ENCODE data around the gene CALCOCO1. TPM values are rescaled to one million over a fixed set of nuclear protein-coding genes. Genes with fewer than 3 reads are reported as not detected.

The CALCOCO1 gene
- total RNA-seq, 2 experiments from 2014 or later, result 12.8 to 25.1 TPM

- no peak overlapping the region for H2AFZ ChIP-seq (ENCODE audit: low read length)
- H3K27ac ChIP-seq (ENCODE audit: low read depth, low read length, poor library complexity, severe bottlenecking), result no peak overlapping the region
- H4K20me1 ChIP-seq (ENCODE audit: insufficient read depth, low read length), result no peaks in the 10 kb centered on the region
- DNase-seq (ENCODE audit: low spot score), result no peak
- ChIA-PET CTCF (ENCODE audit: unreplicated experiment) (no interaction called here), POLR2A (no interaction called here)
- no peaks in the 10 kb centered on the region for H3K9me2 ChIP-seq (ENCODE audit: insufficient read depth, low read length)
- no peaks in the 10 kb centered on the region for H3K9me3 ChIP-seq (ENCODE audit: low read length)
- no peaks in the 10 kb centered on the region for H3K36me3 ChIP-seq (ENCODE audit: insufficient read depth, low read length)
- TF ChIP-seq EZH2phosphoT487 (IDR thresholded peaks at IDR 0.05; ENCODE audit: borderline replicate concordance, low read depth, low read length), result no peak
- H3K4me2 ChIP-seq (ENCODE audit: low read length), result no peak overlapping the region
- intact Hi-C loops (cut with micrococcal nuclease; ENCODE audit: unreplicated experiment), result no loop called here
- no TSS peak for BruUV-seq (replicated peaks)
- no peaks in the 10 kb centered on the region for H3K4me1 ChIP-seq (ENCODE audit: insufficient read depth, low read length, poor library complexity, severe bottlenecking)
- H3K79me2 ChIP-seq (ENCODE audit: insufficient read depth, low read depth, low read length), result no peaks in the 10 kb centered on the region
- H3K4me3 ChIP-seq (ENCODE audit: low read depth, low read length, poor library complexity, severe bottlenecking), result no peak overlapping the region
Measured at GRCh38 chr12:53712059-53712643, 15.1 kb downstream of the CALCOCO1 start.

GRCh38 chr12:53710091-53710490 lies 17.2 kb downstream of the CALCOCO1 start:
- intact Hi-C loops (cut with micrococcal nuclease; ENCODE audit: unreplicated experiment), result no loop called here
- no peaks in the 10 kb centered on the region for H3K4me1 ChIP-seq (ENCODE audit: insufficient read depth, low read length, poor library complexity, severe bottlenecking)
- H3K9me3 ChIP-seq (ENCODE audit: low read length), result no peaks in the 10 kb centered on the region
- no peak for TF ChIP-seq EZH2phosphoT487 (IDR thresholded peaks at IDR 0.05; ENCODE audit: borderline replicate concordance, low read depth, low read length)
- TF ChIP-seq CTCF (conservative IDR thresholded peaks at IDR 0.05; ENCODE audit: low read length), result no peak
- ChIA-PET POLR2A (interaction anchor here (0.6 kb wide), 1 partner anchor 463 kb away, joined by 3 read pairs; no protein-coding TSS in a partner anchor), CTCF (ENCODE audit: unreplicated experiment) (no interaction called here)
- H2AFZ ChIP-seq (ENCODE audit: low read length), result no peak overlapping the region
- H3K9me2 ChIP-seq (ENCODE audit: insufficient read depth, low read length), result no peaks in the 10 kb centered on the region
- no peak overlapping the region for H3K27ac ChIP-seq (ENCODE audit: low read depth, low read length, poor library complexity, severe bottlenecking)
- no peaks in the 10 kb centered on the region for H3K79me2 ChIP-seq (ENCODE audit: insufficient read depth, low read depth, low read length)
- DNase-seq (ENCODE audit: low spot score), result no peak
- no peaks in the 10 kb centered on the region for H3K36me3 ChIP-seq (ENCODE audit: insufficient read depth, low read length)
- no peak overlapping the region for H3K4me3 ChIP-seq (ENCODE audit: low read depth, low read length, poor library complexity, severe bottlenecking)
- BruUV-seq (replicated peaks), result no TSS peak
- no peak overlapping the region for H3K4me2 ChIP-seq (ENCODE audit: low read length)
- H4K20me1 ChIP-seq (ENCODE audit: insufficient read depth, low read length), result no peaks in the 10 kb centered on the region

DNA sequence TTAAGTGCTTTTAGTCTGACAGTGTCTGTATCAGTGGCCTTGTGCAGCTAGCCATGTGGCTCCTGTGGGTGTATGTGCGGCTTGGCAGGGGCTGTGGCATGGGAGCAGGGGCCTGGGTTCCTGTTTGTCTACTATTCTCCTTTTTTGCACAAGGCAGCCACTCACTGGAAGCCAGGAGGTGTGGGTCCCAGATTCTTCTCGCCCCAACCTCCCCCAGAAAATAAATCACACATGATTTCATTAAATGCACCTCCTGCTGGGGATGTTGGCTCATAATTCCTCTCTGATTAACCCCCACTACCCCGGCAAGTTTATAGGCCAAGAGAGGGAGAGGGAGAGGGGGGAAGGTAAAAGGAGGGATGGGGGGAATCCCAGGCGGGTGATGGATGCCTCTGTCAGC lies 17.6 kb downstream of the CALCOCO1 start:
- H3K9me3 ChIP-seq (ENCODE audit: low read length), result no peaks in the 10 kb centered on the region
- BruUV-seq (replicated peaks), result no TSS peak
- no peaks in the 10 kb centered on the region for H3K36me3 ChIP-seq (ENCODE audit: insufficient read depth, low read length)
- H3K79me2 ChIP-seq (ENCODE audit: insufficient read depth, low read depth, low read length), result no peaks in the 10 kb centered on the region
- H3K4me2 ChIP-seq (ENCODE audit: low read length), result no peak overlapping the region
- H3K4me3 ChIP-seq (ENCODE audit: low read depth, low read length, poor library complexity, severe bottlenecking), result no peak overlapping the region
- intact Hi-C loops (cut with micrococcal nuclease; ENCODE audit: unreplicated experiment), result loop anchor here (10.0 kb wide), 1 partner anchor 275 kb away; the partner anchor contains the start of gene HOXC10
- no peak for TF ChIP-seq CTCF (conservative IDR thresholded peaks at IDR 0.05; ENCODE audit: low read length)
- no peak for TF ChIP-seq EZH2phosphoT487 (IDR thresholded peaks at IDR 0.05; ENCODE audit: borderline replicate concordance, low read depth, low read length)
- H3K27ac ChIP-seq (ENCODE audit: low read depth, low read length, poor library complexity, severe bottlenecking), result no peak overlapping the region
- no peak overlapping the region for H2AFZ ChIP-seq (ENCODE audit: low read length)
- DNase-seq (ENCODE audit: low spot score), result no peak
- H3K9me2 ChIP-seq (ENCODE audit: insufficient read depth, low read length), result no peaks in the 10 kb centered on the region
- ChIA-PET POLR2A (interaction anchor here (0.6 kb wide), 1 partner anchor 463 kb away, joined by 3 read pairs; no protein-coding TSS in a partner anchor), CTCF (ENCODE audit: unreplicated experiment) (no interaction called here)
- no peaks in the 10 kb centered on the region for H4K20me1 ChIP-seq (ENCODE audit: insufficient read depth, low read length)
- no peaks in the 10 kb centered on the region for H3K4me1 ChIP-seq (ENCODE audit: insufficient read depth, low read length, poor library complexity, severe bottlenecking)

Measured in OCI-LY7 (cell line).